OCI-LY7 (cell line): ENCODE measurements around the gene EML5. TPM values are rescaled to one million over a fixed set of nuclear protein-coding genes. Genes with fewer than 3 reads are reported as not detected.

Experiments used
- BruUV-seq: library from RNA; stranded (reverse); fragments of 400-500 nt; replicated peaks from 2 replicates; lab custom pipeline; 2021; lab: Mats Ljungman, UMichigan
- CTCF ChIA-PET: fragments of 300-600 bp; sonication (Branson Sonifier 250); formaldehyde crosslinking; loops from one replicate; lab custom pipeline; 2022; ENCODE audit warnings: antibody characterized with exemption; ENCODE audit not compliant: unreplicated experiment; lab: Charles Lee
- POLR2A ChIA-PET: fragments of 300-600 bp; sonication (Branson Sonifier 250); formaldehyde crosslinking; loops from one replicate; lab custom pipeline; 2022; ENCODE audit warnings: antibody characterized with exemption; lab: Charles Lee
- DNase-seq: peaks from one replicate; pipeline ENCODE4 v3.0.0-alpha.2; 2015; ENCODE audit warnings: low spot score
- H2AFZ ChIP-seq: fragments of 200-600 bp; sonication (generic), shearing (Covaris generic); 2 replicates; pipeline ENCODE4 v1.6.1; 2014; ENCODE audit warnings: mild to moderate bottlenecking, antibody characterized with exemption, low read length, moderate library complexity
- H3K27ac ChIP-seq: fragments of 200-600 bp; sonication (generic); 2 replicates; pipeline ENCODE4 v1.5.1; 2014; ENCODE audit warnings: mixed run types, low read depth, mild to moderate bottlenecking, moderate library complexity, low read length, inconsistent platforms; ENCODE audit not compliant: poor library complexity, severe bottlenecking
- H3K36me3 ChIP-seq: fragments of 200-600 bp; sonication (generic); 2 replicates; pipeline ENCODE4 v1.6.1; 2014; ENCODE audit warnings: mild to moderate bottlenecking, antibody characterized with exemption, low read length, moderate library complexity, mixed read lengths; ENCODE audit not compliant: insufficient read depth
- H3K4me1 ChIP-seq: fragments of 200-600 bp; sonication (generic); 2 replicates; pipeline ENCODE4 v1.5.1; 2014; ENCODE audit warnings: mild to moderate bottlenecking, low read length; ENCODE audit not compliant: insufficient read depth, poor library complexity, severe bottlenecking
- H3K4me2 ChIP-seq: fragments of 200-600 bp; sonication (generic); 2 replicates; pipeline ENCODE4 v1.6.1; 2014; ENCODE audit warnings: mild to moderate bottlenecking, low read length
- H3K4me3 ChIP-seq: fragments of 200-600 bp; sonication (generic); 2 replicates; pipeline ENCODE4 v1.5.1; 2014; ENCODE audit warnings: mild to moderate bottlenecking, low read depth, low read length; ENCODE audit not compliant: poor library complexity, severe bottlenecking
- H3K79me2 ChIP-seq: fragments of 200-600 bp; sonication (generic); 2 replicates; pipeline ENCODE4 v1.6.1; 2016; ENCODE audit warnings: low read depth, mild to moderate bottlenecking, low read length, moderate library complexity, mixed read lengths; ENCODE audit not compliant: insufficient read depth
- H3K9me2 ChIP-seq: fragments of 200-600 bp; sonication (generic); 2 replicates; pipeline ENCODE4 v1.6.1; 2016; ENCODE audit warnings: mild to moderate bottlenecking, low read length, mixed read lengths; ENCODE audit not compliant: insufficient read depth
- H3K9me3 ChIP-seq: fragments of 200-600 bp; sonication (generic); 2 replicates; pipeline ENCODE4 v1.6.1; 2014; ENCODE audit warnings: mild to moderate bottlenecking, mixed run types, low read length, mixed read lengths
- H4K20me1 ChIP-seq: fragments of 200-600 bp; sonication (generic); 2 replicates; pipeline ENCODE4 v1.6.1; 2014; ENCODE audit warnings: mild to moderate bottlenecking, antibody characterized with exemption, low read length, moderate library complexity, mixed read lengths; ENCODE audit not compliant: insufficient read depth
- EZH2phosphoT487 ChIP-seq: fragments of 200-600 bp; sonication (generic); IDR thresholded peaks from 2 replicates; pipeline ENCODE4 v1.6.1; 2018; ENCODE audit warnings: low read depth, borderline replicate concordance, mild to moderate bottlenecking, mixed run types, antibody characterized with exemption, low read length, moderate library complexity, mixed read lengths
- intact Hi-C: fragments of 100-400 bp; cut with micrococcal nuclease; formaldehyde crosslinking; loops from one replicate; pipeline ENCODE4 v1.10.0; 2022; ENCODE audit not compliant: unreplicated experiment
- total RNA-seq, 2 experiments: library from RNA; depleted of rRNA in 1 of 2; stranded (reverse); fragments of >200 nt in 1 of 2; shearing (Covaris generic) in 1 of 2; gene quantifications; 2 replicates each; pipeline ENCODE4 v1.2.3, GENCODE V29; 2014 to 2022
- TF ChIP-seq, protein P1 (sequence below): fragments of 200-600 bp; sonication (generic); conservative IDR thresholded peaks from 2 replicates; pipeline ENCODE4 v1.5.1; 2014; ENCODE audit warnings: mild to moderate bottlenecking, antibody characterized with exemption, low read length, moderate library complexity, mixed read lengths

The EML5 gene
- total RNA-seq, 2 experiments from 2014 or later = 1.8 to 5.6 TPM

- ChIA-PET CTCF (interaction anchor here (1.2 kb wide), 1 partner anchor 15 kb away, joined by 4 read pairs; no protein-coding TSS in a partner anchor), POLR2A (interaction anchor here (0.7 to 2.6 kb wide), 4 partner anchors 9 to 15 kb away, joined by 3 to 13 read pairs (median 4); no protein-coding TSS in a partner anchor)
- no peaks in the 10 kb centered on the region for H3K79me2 ChIP-seq
- no peak overlapping the region for H2AFZ ChIP-seq
- BruUV-seq = no TSS peak
- H3K9me3 ChIP-seq = no peaks in the 10 kb centered on the region
- no peaks in the 10 kb centered on the region for H3K9me2 ChIP-seq
- H3K36me3 ChIP-seq = no peaks in the 10 kb centered on the region
- no peak overlapping the region for H3K4me2 ChIP-seq
- H3K27ac ChIP-seq = no peak overlapping the region
- no peaks in the 10 kb centered on the region for H4K20me1 ChIP-seq
- H3K4me1 ChIP-seq = no peaks in the 10 kb centered on the region
- intact Hi-C loops = no loop called here
- no peak overlapping the region for H3K4me3 ChIP-seq
- no peak for DNase-seq
- no peak for TF ChIP-seq EZH2phosphoT487
- TF ChIP-seq, protein P1, sequence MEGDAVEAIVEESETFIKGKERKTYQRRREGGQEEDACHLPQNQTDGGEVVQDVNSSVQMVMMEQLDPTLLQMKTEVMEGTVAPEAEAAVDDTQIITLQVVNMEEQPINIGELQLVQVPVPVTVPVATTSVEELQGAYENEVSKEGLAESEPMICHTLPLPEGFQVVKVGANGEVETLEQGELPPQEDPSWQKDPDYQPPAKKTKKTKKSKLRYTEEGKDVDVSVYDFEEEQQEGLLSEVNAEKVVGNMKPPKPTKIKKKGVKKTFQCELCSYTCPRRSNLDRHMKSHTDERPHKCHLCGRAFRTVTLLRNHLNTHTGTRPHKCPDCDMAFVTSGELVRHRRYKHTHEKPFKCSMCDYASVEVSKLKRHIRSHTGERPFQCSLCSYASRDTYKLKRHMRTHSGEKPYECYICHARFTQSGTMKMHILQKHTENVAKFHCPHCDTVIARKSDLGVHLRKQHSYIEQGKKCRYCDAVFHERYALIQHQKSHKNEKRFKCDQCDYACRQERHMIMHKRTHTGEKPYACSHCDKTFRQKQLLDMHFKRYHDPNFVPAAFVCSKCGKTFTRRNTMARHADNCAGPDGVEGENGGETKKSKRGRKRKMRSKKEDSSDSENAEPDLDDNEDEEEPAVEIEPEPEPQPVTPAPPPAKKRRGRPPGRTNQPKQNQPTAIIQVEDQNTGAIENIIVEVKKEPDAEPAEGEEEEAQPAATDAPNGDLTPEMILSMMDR = no peak
These were observed 110.1 kb downstream of the EML5 start for GRCh38 chr14:88682495-88683114.

- POLR2A ChIA-PET = interaction anchor here (0.7 to 2.6 kb wide), 5 partner anchors 9 to 53 kb away, joined by 3 to 13 read pairs (median 4); no protein-coding TSS in a partner anchor
- no peak overlapping the region for H3K4me2 ChIP-seq
- no peak overlapping the region for H3K4me3 ChIP-seq
- H3K79me2 ChIP-seq = no peaks in the 10 kb centered on the region
- no peak for DNase-seq
- no TSS peak for BruUV-seq
- no peaks in the 10 kb centered on the region for H3K36me3 ChIP-seq
- intact Hi-C loops = no loop called here
- no peak overlapping the region for H3K27ac ChIP-seq
- H3K9me2 ChIP-seq = no peaks in the 10 kb centered on the region
- no peak overlapping the region for H2AFZ ChIP-seq
- no peaks in the 10 kb centered on the region for H3K4me1 ChIP-seq
- CTCF ChIA-PET = interaction anchor here (1.2 kb wide), 1 partner anchor 14 kb away, joined by 4 read pairs; no protein-coding TSS in a partner anchor
- no peaks in the 10 kb centered on the region for H4K20me1 ChIP-seq
- no peak for TF ChIP-seq EZH2phosphoT487
- TF ChIP-seq, protein P1 = no peak
- H3K9me3 ChIP-seq = no peaks in the 10 kb centered on the region
These were observed 110.8 kb downstream of the EML5 start for GRCh38 chr14:88681755-88682494.
